ENCODE data around the gene CYP2J2. TPM values are rescaled to one million over a fixed set of nuclear protein-coding genes. Genes with fewer than 3 reads are reported as not detected.

Gene CYP2J2
- total RNA-seq, 2 donors from 2014 or later: 1.2 to 5.7 TPM

GRCh38 chr1:59898927-59899326 is 27.6 kb downstream of the CYP2J2 start:
- DNase-seq (ENCODE audit: low spot score): no peak
- Histone ChIP-seq H3K9me3 (no peaks in the 10 kb centered on the region), H3K36me3 (no peaks in the 10 kb centered on the region), H3K4me3 (no peak overlapping the region), H3K27ac (no peak overlapping the region), H3K27me3 (replicated peaks; ENCODE audit: insufficient read depth) (no peaks in the 10 kb centered on the region), H3K4me1 (replicated peaks) (no peaks in the 10 kb centered on the region)
- intact Hi-C loops (cut with DNase I): no loop called here
- no peak for TF ChIP-seq CTCF (IDR thresholded peaks at IDR 0.05)
- TF ChIP-seq POLR2AphosphoS5 (IDR thresholded peaks at IDR 0.05): no peak
- no peak for TF ChIP-seq POLR2A (IDR thresholded peaks at IDR 0.05)
- WGBS: 74% methylated on average over 3 of the region's 3 CpGs

GRCh38 chr1:59897165-59897564 is 29.4 kb downstream of the CYP2J2 start:
- Histone ChIP-seq H3K27ac (no peak overlapping the region), H3K27me3 (replicated peaks; ENCODE audit: insufficient read depth) (no peaks in the 10 kb centered on the region), H3K4me1 (replicated peaks) (no peaks in the 10 kb centered on the region), H3K9me3 (no peaks in the 10 kb centered on the region), H3K36me3 (no peaks in the 10 kb centered on the region), H3K4me3 (no peak overlapping the region)
- no peak for TF ChIP-seq POLR2AphosphoS5 (IDR thresholded peaks at IDR 0.05)
- TF ChIP-seq CTCF (IDR thresholded peaks at IDR 0.05): no peak
- TF ChIP-seq POLR2A (IDR thresholded peaks at IDR 0.05): no peak
- no peak for DNase-seq (ENCODE audit: low spot score)
- 77% methylated on average over 2 of the region's 2 CpGs for WGBS
- intact Hi-C loops (cut with DNase I): no loop called here

- Histone ChIP-seq H3K4me1 (replicated peaks) (no peaks in the 10 kb centered on the region), H3K9me3 (no peaks in the 10 kb centered on the region), H3K27ac (no peak overlapping the region), H3K4me3 (no peak overlapping the region), H3K27me3 (replicated peaks; ENCODE audit: insufficient read depth) (no peaks in the 10 kb centered on the region), H3K36me3 (no peaks in the 10 kb centered on the region)
- no peak for TF ChIP-seq POLR2A (IDR thresholded peaks at IDR 0.05)
- TF ChIP-seq POLR2AphosphoS5 (IDR thresholded peaks at IDR 0.05): no peak
- WGBS: 58% methylated on average over 7 of the region's 7 CpGs
- DNase-seq (ENCODE audit: low spot score): no peak
- intact Hi-C loops (cut with DNase I): no loop called here
These were observed 33.4 kb downstream of the CYP2J2 start for GRCh38 chr1:59892841-59893811.

- intact Hi-C loops (cut with DNase I): no loop called here
- no peak for DNase-seq (ENCODE audit: low spot score)
- Histone ChIP-seq H3K9me3 (no peaks in the 10 kb centered on the region), H3K4me3 (no peak overlapping the region), H3K27ac (no peak overlapping the region), H3K4me1 (replicated peaks) (no peaks in the 10 kb centered on the region), H3K27me3 (replicated peaks; ENCODE audit: insufficient read depth) (no peaks in the 10 kb centered on the region), H3K36me3 (no peaks in the 10 kb centered on the region)
- 61% methylated on average over 3 of the region's 3 CpGs for WGBS
- no peak for TF ChIP-seq POLR2AphosphoS5 (IDR thresholded peaks at IDR 0.05)
- TF ChIP-seq POLR2A (IDR thresholded peaks at IDR 0.05): no peak
- no peak for TF ChIP-seq CTCF (IDR thresholded peaks at IDR 0.05)
These were observed 41.3 kb downstream of the CYP2J2 start for GRCh38 chr1:59885160-59885832.

GRCh38 chr1:59880735-59881134 is 45.8 kb downstream of the CYP2J2 start:
- H3K9me3 ChIP-seq: no peaks in the 10 kb centered on the region
- H3K27me3 ChIP-seq (replicated peaks; ENCODE audit: insufficient read depth): no peaks in the 10 kb centered on the region
- no peak overlapping the region for H3K4me3 ChIP-seq
- no peak for DNase-seq (ENCODE audit: low spot score)
- H3K27ac ChIP-seq: no peak overlapping the region
- intact Hi-C loops (cut with DNase I): loop anchor here (2.0 kb wide), 1 partner anchor 66 kb away; no protein-coding TSS in a partner anchor
- 73% methylated on average over 2 of the region's 2 CpGs for WGBS
- H3K36me3 ChIP-seq: no peaks in the 10 kb centered on the region
- no peaks in the 10 kb centered on the region for H3K4me1 ChIP-seq (replicated peaks)
- TF ChIP-seq CTCF (IDR thresholded peaks at IDR 0.05) (no peak), POLR2A (IDR thresholded peaks at IDR 0.05) (no peak), POLR2AphosphoS5 (IDR thresholded peaks at IDR 0.05) (no peak)

Data from prostate gland (tissue), 2 donors.